CD14-positive monocyte (primary cell): ENCODE results near the gene GRB7. TPM values are rescaled to one million over a fixed set of nuclear protein-coding genes. Genes with fewer than 3 reads are reported as not detected.

Source experiments
- DNase-seq, 3 donors: peaks; one replicate each; pipeline ENCODE4 v3.0.0-alpha.2; 2011 to 2022
- H2AFZ ChIP-seq: 2 replicates; pipeline ENCODE4 v1.6.0; 2012; ENCODE audit warnings: mild to moderate bottlenecking, low read depth, low read length, inconsistent platforms; ENCODE audit not compliant: insufficient read depth, poor library complexity, severe bottlenecking
- H3K27ac ChIP-seq, 2 donors: 1 replicate in 1 of 2; 2 replicates in 1 of 2; pipeline ENCODE4 v1.5.1; 2012 to 2013; ENCODE audit warnings: low read length in 2 of 2, control low read depth in 1 of 2, inconsistent platforms in 1 of 2, low read depth in 1 of 2, mild to moderate bottlenecking in 1 of 2
- H3K27me3 ChIP-seq, 2 donors: one replicate each; pipeline versions ENCODE4 v1.6.0 to v1.6.1; 2011 to 2013; ENCODE audit warnings: low read length in 2 of 2; ENCODE audit not compliant: control insufficient read depth in 2 of 2, insufficient read depth in 2 of 2
- H3K36me3 ChIP-seq, 2 donors: replicated peaks in 1 of 2; 1 replicate in 1 of 2; 2 replicates in 1 of 2; pipeline versions ENCODE4 v1.5.1 to v1.6.1; 2012 to 2013; ENCODE audit warnings: low read length in 2 of 2, control low read depth in 1 of 2, inconsistent platforms in 1 of 2, mild to moderate bottlenecking in 1 of 2; ENCODE audit not compliant: insufficient read depth in 2 of 2, control insufficient read depth in 1 of 2
- H3K4me1 ChIP-seq, 2 donors: 1 replicate in 1 of 2; 2 replicates in 1 of 2; pipeline versions ENCODE4 v1.5.1 to v1.6.1; 2012 to 2013; ENCODE audit warnings: low read length in 2 of 2, control low read depth in 1 of 2, inconsistent platforms in 1 of 2, mild to moderate bottlenecking in 1 of 2, moderate library complexity in 1 of 2; ENCODE audit not compliant: insufficient read depth in 2 of 2, control insufficient read depth in 1 of 2
- H3K4me2 ChIP-seq: replicated peaks from 2 replicates; pipeline ENCODE3; 2012; ENCODE audit warnings: low read length, moderate library complexity, mild to moderate bottlenecking; ENCODE audit not compliant: poor library complexity, severe bottlenecking; ENCODE audit errors: extremely low read depth
- H3K4me3 ChIP-seq, 3 experiments: fragments of 200-600 bp in 1 of 3; sonication (generic) in 1 of 3; replicated peaks in 1 of 3; 1 replicate in 2 of 3; 2 replicates in 1 of 3; pipeline ENCODE4 v1.5.1; 2011 to 2013; ENCODE audit warnings: low read length in 3 of 3, mild to moderate bottlenecking in 3 of 3, control low read depth in 2 of 3, low read depth in 2 of 3, inconsistent platforms in 1 of 3, moderate library complexity in 1 of 3
- H3K79me2 ChIP-seq: 2 replicates; pipeline ENCODE4 v1.6.0; 2012; ENCODE audit warnings: mild to moderate bottlenecking, control low read depth, inconsistent platforms, low read length, moderate library complexity; ENCODE audit not compliant: insufficient read depth
- H3K9ac ChIP-seq: 2 replicates; pipeline ENCODE4 v1.6.0; 2017; ENCODE audit warnings: low read length, mild to moderate bottlenecking; ENCODE audit not compliant: insufficient read depth, poor library complexity, severe bottlenecking
- H3K9me3 ChIP-seq, 2 donors: replicated peaks in 1 of 2; 1 replicate in 1 of 2; 2 replicates in 1 of 2; pipeline versions ENCODE4 v1.5.1 to v1.6.1; 2012 to 2013; ENCODE audit warnings: low read length in 2 of 2, control low read depth in 1 of 2; ENCODE audit not compliant: control insufficient read depth in 1 of 2, insufficient read depth in 1 of 2
- H4K20me1 ChIP-seq: 2 replicates; pipeline ENCODE4 v1.6.0; 2012; ENCODE audit warnings: mild to moderate bottlenecking, low read length, control low read depth, moderate library complexity; ENCODE audit not compliant: insufficient read depth
- H3K27ac Mint-ChIP-seq, 7 donors: one replicate each; pipeline ENCODE4 v1.8.0; 2020; ENCODE audit warnings: mild to moderate bottlenecking in 7 of 7, mixed read lengths in 7 of 7, moderate library complexity in 6 of 7, inconsistent platforms in 2 of 7
- H3K27me3 Mint-ChIP-seq, 3 donors: one replicate each; pipeline ENCODE4 v1.8.0; 2021 to 2022; ENCODE audit warnings: low read depth in 3 of 3, mild to moderate bottlenecking in 3 of 3, mixed read lengths in 3 of 3, moderate library complexity in 3 of 3, inconsistent platforms in 1 of 3
- H3K36me3 Mint-ChIP-seq, 2 donors: one replicate each; pipeline ENCODE4 v1.8.0; 2020; ENCODE audit warnings: mixed read lengths in 2 of 2, inconsistent platforms in 1 of 2, mild to moderate bottlenecking in 1 of 2
- H3K4me1 Mint-ChIP-seq: one replicate; pipeline ENCODE4 v1.8.0; 2020; ENCODE audit warnings: mild to moderate bottlenecking, mixed read lengths
- H3K4me3 Mint-ChIP-seq, 2 donors: one replicate each; pipeline ENCODE4 v1.8.0; 2020; ENCODE audit warnings: mild to moderate bottlenecking in 2 of 2, mixed read lengths in 2 of 2, moderate library complexity in 1 of 2
- H3K9me3 Mint-ChIP-seq, 7 donors: one replicate each; pipeline ENCODE4 v1.8.0; 2020 to 2022; ENCODE audit warnings: mixed read lengths in 7 of 7, mild to moderate bottlenecking in 6 of 7, moderate library complexity in 6 of 7, inconsistent platforms in 2 of 7
- CTCF ChIP-seq: fragments of 200-600 bp; IDR thresholded peaks from one replicate; pipeline ENCODE4 v1.8.0; 2022; ENCODE audit warnings: antibody characterized with exemption, mild to moderate bottlenecking
- WGBS: methylation state at CpG from one replicate; pipeline ENCODE4 v1.1.5; 2013; ENCODE audit warnings: missing lambda C conversion rate; ENCODE audit not compliant: insufficient coverage; 5-methylcytosine and 5-hydroxymethylcytosine counted together
- intact Hi-C, 2 donors: fragments of 100-400 bp; cut with micrococcal nuclease; formaldehyde crosslinking; loops; one replicate each; pipeline versions ENCODE4 v1.15.0 to v1.15.1; 2023
- polyA plus RNA-seq, 3 donors: library from polyadenylated mRNA; depleted of rRNA in 1 of 3; unstranded in 2 of 3; stranded (reverse) in 1 of 3; fragments of 300-500 nt in 2 of 3; fragments of >200 nt in 1 of 3; fragmentation: Illumina TruSeq in 2 of 3; gene quantifications; 1 replicate in 2 of 3; 2 replicates in 1 of 3; pipeline ENCODE4 v1.2.3, GENCODE V29; 2012 to 2021

Gene GRB7
- polyA plus RNA-seq, 3 donors = not detected

GRCh38 chr17:39695089-39695474 lies 42.7 kb upstream of the GRB7 start:
- intact Hi-C loops = no loop called here
- no peak overlapping the region for H3K27ac Mint-ChIP-seq

GRCh38 chr17:39696731-39697130 lies 41.0 kb upstream of the GRB7 start:
- H3K4me2 ChIP-seq = no peak overlapping the region
- H3K9me3 ChIP-seq = peaks cover 0 to 18% of the 10 kb centered on the region in 2 donors
- Mint-ChIP-seq H3K4me3 (no peak overlapping the region), H3K4me1 (peaks cover 4% of the 10 kb centered on the region), H3K27me3 (peaks cover 34 to 48% (median 44%) of the 10 kb centered on the region in 3 donors), H3K36me3 (peaks cover 3 to 7% of the 10 kb centered on the region in 2 donors), H3K9me3 (peaks cover 0 to 11% (median 5%) of the 10 kb centered on the region in 7 donors), H3K27ac (no peak overlapping the region)
- no peak for DNase-seq
- H3K27ac ChIP-seq = no peak overlapping the region
- 100% methylated on average over 1 of the region's 6 CpGs for WGBS
- TF ChIP-seq CTCF = no peak
- H3K4me3 ChIP-seq = no peak overlapping the region
- intact Hi-C loops = no loop called here
- H3K79me2 ChIP-seq = no peaks in the 10 kb centered on the region
- no peak overlapping the region for H3K9ac ChIP-seq
- H3K4me1 ChIP-seq = no peaks in the 10 kb centered on the region
- H4K20me1 ChIP-seq = no peaks in the 10 kb centered on the region
- peaks cover 26 to 35% of the 10 kb centered on the region in 2 donors for H3K27me3 ChIP-seq
- no peak overlapping the region for H2AFZ ChIP-seq
- H3K36me3 ChIP-seq = no peaks in the 10 kb centered on the region

More at GRCh38 chr17:39695089-39695474, 42.7 kb upstream of the GRB7 start:
- no peak overlapping the region for H3K4me3 ChIP-seq
- no peaks in the 10 kb centered on the region for H4K20me1 ChIP-seq
- no peak overlapping the region for H3K4me2 ChIP-seq
- no peak for DNase-seq
- peaks cover 3 to 5% of the 10 kb centered on the region in 2 donors for H3K36me3 Mint-ChIP-seq
- H2AFZ ChIP-seq = no peak overlapping the region
- H3K27me3 Mint-ChIP-seq = peaks cover 23 to 33% (median 32%) of the 10 kb centered on the region in 3 donors
- WGBS = 100% methylated on average over 2 of the region's 2 CpGs
- H3K9me3 ChIP-seq = peaks cover 0 to 4% of the 10 kb centered on the region in 2 donors
- no peak overlapping the region for H3K4me3 Mint-ChIP-seq
- no peaks in the 10 kb centered on the region for H3K79me2 ChIP-seq
- no peak overlapping the region for H3K9ac ChIP-seq
- peaks cover 0 to 8% (median 5%) of the 10 kb centered on the region in 7 donors for H3K9me3 Mint-ChIP-seq
- no peak overlapping the region for H3K27ac ChIP-seq
- H3K36me3 ChIP-seq = no peaks in the 10 kb centered on the region
- H3K4me1 ChIP-seq = no peaks in the 10 kb centered on the region
- TF ChIP-seq CTCF = no peak
- peaks cover 10 to 19% of the 10 kb centered on the region in 2 donors for H3K27me3 ChIP-seq
- peaks cover 4% of the 10 kb centered on the region for H3K4me1 Mint-ChIP-seq
